HepG2 (cell line): ENCODE results near the gene LIFR.

Experiments
- BCLAF1 ChIP-seq: fragments of 450-650 bp; IDR thresholded peaks from 2 replicates; pipeline ENCODE4 v1.6.1; 2017; ENCODE audit warnings: mild to moderate bottlenecking
- CEBPB ChIP-seq: IDR thresholded peaks from 2 replicates; pipeline ENCODE4 v1.6.1; 2011; ENCODE audit warnings: low read depth, low read length, improper control_type of control experiment, borderline replicate concordance
- CHD4 ChIP-seq: fragments of 200-600 bp; sonication (generic); IDR thresholded peaks from 2 replicates; pipeline ENCODE4 v1.7.0; 2017; ENCODE audit warnings: mild to moderate bottlenecking, low read length, borderline replicate concordance
- CTCF ChIP-seq: sonication (generic); formaldehyde crosslinking; IDR thresholded peaks from 2 replicates; pipeline ENCODE4 v1.5.0; 2020; ENCODE audit warnings: mild to moderate bottlenecking, missing genetic modification reagents, moderate library complexity
- HINFP ChIP-seq: sonication (generic); formaldehyde crosslinking; IDR thresholded peaks from 2 replicates; pipeline ENCODE4 v1.4.0; 2020; ENCODE audit warnings: low read depth, mild to moderate bottlenecking, missing genetic modification reagents
- JUN ChIP-seq: sonication (generic); formaldehyde crosslinking; IDR thresholded peaks from 2 replicates; pipeline ENCODE4 v1.4.0; 2020; ENCODE audit warnings: mild to moderate bottlenecking, missing genetic modification reagents
- PHB2 ChIP-seq: fragments of 450-650 bp; IDR thresholded peaks from 2 replicates; pipeline ENCODE4 v1.6.1; 2018; ENCODE audit not compliant: partially characterized antibody
- RAD21 ChIP-seq: fragments of 450-650 bp; formaldehyde crosslinking; IDR thresholded peaks from 2 replicates; pipeline ENCODE4 v1.5.0; 2020; ENCODE audit warnings: mild to moderate bottlenecking
- RBFOX2 ChIP-seq: fragments of 200-400 bp; formaldehyde crosslinking; IDR thresholded peaks from 2 replicates; pipeline ENCODE4 v1.6.1; 2017; ENCODE audit warnings: low read depth, mild to moderate bottlenecking, low read length
- TBP ChIP-seq: sonication (generic); formaldehyde crosslinking; IDR thresholded peaks from 2 replicates; pipeline ENCODE4 v1.5.0; 2020; ENCODE audit warnings: missing genetic modification reagents
- XRCC5 ChIP-seq: fragments of 200-400 bp; formaldehyde crosslinking; optimal IDR thresholded peaks from 2 replicates; pipeline ENCODE3; 2017; ENCODE audit warnings: mild to moderate bottlenecking, low read length
- ZNF12 ChIP-seq: sonication (generic); formaldehyde crosslinking; IDR thresholded peaks from 2 replicates; pipeline ENCODE4 v1.5.0; 2020; ENCODE audit warnings: missing genetic modification reagents
- ZNF205 ChIP-seq: IDR thresholded peaks from 2 replicates; pipeline ENCODE4 v1.6.1; 2018; ENCODE audit warnings: missing biosample characterization, missing genetic modification reagents
- ZNF549 ChIP-seq: sonication (generic); formaldehyde crosslinking; IDR thresholded peaks from 2 replicates; pipeline ENCODE4 v1.5.0; 2020; ENCODE audit warnings: missing genetic modification reagents

- TF ChIP-seq CHD4 = no peak
- no peak for TF ChIP-seq BCLAF1
- TF ChIP-seq RBFOX2 = no peak
- no peak for TF ChIP-seq JUN (CRISPR knock-in tag)
- no peak for TF ChIP-seq CEBPB
- no peak for TF ChIP-seq TBP
- TF ChIP-seq PHB2 = no peak
- no peak for TF ChIP-seq CTCF (CRISPR knock-in tag)
- no peak for TF ChIP-seq HINFP
- no peak for TF ChIP-seq ZNF549
- no peak for TF ChIP-seq XRCC5
- no peak for TF ChIP-seq ZNF205 (CRISPR knock-in tag)
- no peak for TF ChIP-seq ZNF12 (CRISPR knock-in tag)
- no peak for TF ChIP-seq RAD21 (CRISPR knock-in tag)
Observed at GRCh38 chr5:38509185-38509584, 47.3 kb downstream of the LIFR start.
